Measurements from ENCODE around the gene HNRNPUL1. TPM values are rescaled to one million over a fixed set of nuclear protein-coding genes. Genes with fewer than 3 reads are reported as not detected.

HNRNPUL1 gene
- polyA plus RNA-seq, 1 donor (not counting 4 experiments of a cell fraction or from before 2014, with no cell fraction given): 48.3 TPM

DNA sequence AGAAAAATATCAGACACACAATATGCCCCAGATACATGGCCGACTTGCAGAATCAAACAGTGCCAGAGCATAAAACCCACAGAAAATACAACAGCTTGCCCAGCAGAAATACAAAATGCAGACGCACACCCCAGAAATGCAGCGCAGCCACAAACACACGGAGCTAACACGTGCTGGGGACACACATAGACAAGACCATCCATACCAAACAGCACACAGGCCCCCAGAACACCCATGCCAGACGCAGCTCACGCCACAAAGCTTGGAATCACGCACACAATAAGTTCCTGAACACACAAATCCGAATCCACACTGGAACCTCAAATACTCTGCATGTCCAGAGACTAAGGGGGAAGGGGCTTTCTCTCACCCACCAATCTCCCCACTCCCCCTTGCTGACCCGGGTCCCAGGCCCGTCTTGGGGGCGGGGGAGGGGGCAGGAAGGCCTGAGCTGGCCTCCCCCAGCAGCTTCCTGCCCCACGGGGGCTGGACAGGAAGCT is 63.0 kb downstream of the HNRNPUL1 start:
- Histone ChIP-seq H3K4me1 (ENCODE audit: control insufficient read depth, extremely low read depth, insufficient read depth, low read length) (peaks cover 27% of the 10 kb centered on the region), H2AFZ (ENCODE audit: control insufficient read depth, low read length) (no peak overlapping the region), H3K9me3 (ENCODE audit: control insufficient read depth, low read depth, low read length) (no peaks in the 10 kb centered on the region), H3K27ac (ENCODE audit: control insufficient read depth, insufficient read depth, low read length) (peak overlapping the region; percentile 63), H3K4me3 (ENCODE audit: control insufficient read depth in 2 of 3, extremely low read depth in 1 of 3, insufficient read depth in 2 of 3, low read depth in 1 of 3, low read length in 3 of 3) (peak overlapping the region in 2 of 3 experiments; percentile 13 to 56), H3K79me2 (ENCODE audit: control insufficient read depth, insufficient read depth, low read length) (peaks cover 2% of the 10 kb centered on the region), H3K4me2 (ENCODE audit: control insufficient read depth, extremely low read depth, insufficient read depth, low read depth, low read length) (peak overlapping the region; percentile 72), H3K9me1 (ENCODE audit: control insufficient read depth, extremely low read depth, insufficient read depth, low read length) (no peaks in the 10 kb centered on the region), H3K36me3 (ENCODE audit: control insufficient read depth in 2 of 2, extremely low read depth in 1 of 2, insufficient read depth in 2 of 2, low read length in 2 of 2) (peaks cover 10 to 16% of the 10 kb centered on the region in 2 experiments), H3K9ac (ENCODE audit: control insufficient read depth, extremely low read depth, insufficient read depth, low read length) (peak overlapping the region; percentile 74), H3K27me3 (ENCODE audit: control insufficient read depth, extremely low read depth, insufficient read depth, low read length) (no peaks in the 10 kb centered on the region), H4K20me1 (ENCODE audit: control insufficient read depth, extremely low read depth, insufficient read depth, low read length) (peaks cover 6% of the 10 kb centered on the region)
- DNase-seq (ENCODE audit: low read depth, low spot score) (no peak), FAIRE-seq (peak; percentile 46)
- TF ChIP-seq, protein P1, sequence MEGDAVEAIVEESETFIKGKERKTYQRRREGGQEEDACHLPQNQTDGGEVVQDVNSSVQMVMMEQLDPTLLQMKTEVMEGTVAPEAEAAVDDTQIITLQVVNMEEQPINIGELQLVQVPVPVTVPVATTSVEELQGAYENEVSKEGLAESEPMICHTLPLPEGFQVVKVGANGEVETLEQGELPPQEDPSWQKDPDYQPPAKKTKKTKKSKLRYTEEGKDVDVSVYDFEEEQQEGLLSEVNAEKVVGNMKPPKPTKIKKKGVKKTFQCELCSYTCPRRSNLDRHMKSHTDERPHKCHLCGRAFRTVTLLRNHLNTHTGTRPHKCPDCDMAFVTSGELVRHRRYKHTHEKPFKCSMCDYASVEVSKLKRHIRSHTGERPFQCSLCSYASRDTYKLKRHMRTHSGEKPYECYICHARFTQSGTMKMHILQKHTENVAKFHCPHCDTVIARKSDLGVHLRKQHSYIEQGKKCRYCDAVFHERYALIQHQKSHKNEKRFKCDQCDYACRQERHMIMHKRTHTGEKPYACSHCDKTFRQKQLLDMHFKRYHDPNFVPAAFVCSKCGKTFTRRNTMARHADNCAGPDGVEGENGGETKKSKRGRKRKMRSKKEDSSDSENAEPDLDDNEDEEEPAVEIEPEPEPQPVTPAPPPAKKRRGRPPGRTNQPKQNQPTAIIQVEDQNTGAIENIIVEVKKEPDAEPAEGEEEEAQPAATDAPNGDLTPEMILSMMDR (optimal IDR thresholded peaks at IDR 0.05 in 1 of 3, IDR thresholded peaks at IDR 0.05 in 1 of 3, conservative IDR thresholded peaks at IDR 0.05 in 1 of 3; ENCODE audit: extremely low read depth in 1 of 3, insufficient read depth in 2 of 3, low read length in 3 of 3): no peak
- TF ChIP-seq EZH2 (IDR thresholded peaks at IDR 0.05; ENCODE audit: low read length): no peak
- dilution Hi-C loops (cut with MboI; ENCODE audit: extremely low pct_ligation_motif_present, low sequenced_read_pairs): no loop called here

DNA sequence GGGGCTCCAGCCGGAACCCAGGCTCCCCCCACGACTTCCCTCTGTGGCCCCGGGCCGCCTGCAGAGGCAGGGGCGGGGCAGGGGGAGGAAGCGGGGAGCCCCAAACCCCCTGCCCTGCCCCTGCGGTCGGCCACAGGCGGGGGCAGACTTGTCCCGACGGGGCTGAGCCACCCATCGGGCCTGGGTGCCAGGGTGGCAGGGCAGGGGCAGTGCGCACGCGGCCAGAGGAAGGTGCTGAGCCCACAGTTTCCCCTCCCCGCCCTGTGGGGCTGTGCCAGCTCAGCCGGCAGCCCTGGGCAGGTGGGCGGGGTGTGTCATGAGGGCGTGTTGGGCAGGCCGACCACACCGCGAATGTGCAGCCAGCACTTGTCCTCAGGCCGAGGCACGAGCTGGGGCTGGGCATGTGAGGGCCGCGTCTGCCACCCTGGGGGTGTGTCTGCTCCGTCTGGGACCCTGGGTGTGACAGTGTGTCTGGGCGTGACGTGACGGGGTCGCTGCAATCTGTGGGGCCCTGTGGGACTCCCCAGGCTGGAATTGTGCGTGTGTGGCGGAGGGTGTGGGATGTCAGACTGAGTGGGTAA is 63.5 kb downstream of the HNRNPUL1 start:
- H3K36me3 ChIP-seq (ENCODE audit: control insufficient read depth in 2 of 2, extremely low read depth in 1 of 2, insufficient read depth in 2 of 2, low read length in 2 of 2): peaks cover 10 to 12% of the 10 kb centered on the region in 2 experiments
- H3K79me2 ChIP-seq (ENCODE audit: control insufficient read depth, insufficient read depth, low read length): peaks cover 2% of the 10 kb centered on the region
- H3K9me3 ChIP-seq (ENCODE audit: control insufficient read depth, low read depth, low read length): no peaks in the 10 kb centered on the region
- peak overlapping the region; percentile 72 for H3K27ac ChIP-seq (ENCODE audit: control insufficient read depth, insufficient read depth, low read length)
- H3K4me1 ChIP-seq (ENCODE audit: control insufficient read depth, extremely low read depth, insufficient read depth, low read length): peaks cover 27% of the 10 kb centered on the region
- peaks cover 5% of the 10 kb centered on the region for H4K20me1 ChIP-seq (ENCODE audit: control insufficient read depth, extremely low read depth, insufficient read depth, low read length)
- H2AFZ ChIP-seq (ENCODE audit: control insufficient read depth, low read length): no peak overlapping the region
- H3K4me3 ChIP-seq (ENCODE audit: control insufficient read depth in 2 of 3, extremely low read depth in 1 of 3, insufficient read depth in 2 of 3, low read depth in 1 of 3, low read length in 3 of 3): peak overlapping the region in 1 of 3 experiments; percentile 13
- H3K9me1 ChIP-seq (ENCODE audit: control insufficient read depth, extremely low read depth, insufficient read depth, low read length): no peaks in the 10 kb centered on the region
- DNase-seq (ENCODE audit: low read depth, low spot score) (peak; percentile 61), FAIRE-seq (peak; percentile 62)
- dilution Hi-C loops (cut with MboI; ENCODE audit: extremely low pct_ligation_motif_present, low sequenced_read_pairs): no loop called here
- no peak for TF ChIP-seq EZH2 (IDR thresholded peaks at IDR 0.05; ENCODE audit: low read length)
- TF ChIP-seq, protein P1 (optimal IDR thresholded peaks at IDR 0.05 in 1 of 3, IDR thresholded peaks at IDR 0.05 in 1 of 3, conservative IDR thresholded peaks at IDR 0.05 in 1 of 3; ENCODE audit: extremely low read depth in 1 of 3, insufficient read depth in 2 of 3, low read length in 3 of 3): peak in 1 of 3 experiments; percentile 0
- H3K27me3 ChIP-seq (ENCODE audit: control insufficient read depth, extremely low read depth, insufficient read depth, low read length): no peaks in the 10 kb centered on the region
- H3K4me2 ChIP-seq (ENCODE audit: control insufficient read depth, extremely low read depth, insufficient read depth, low read depth, low read length): peak overlapping the region; percentile 72
- peak overlapping the region; percentile 74 for H3K9ac ChIP-seq (ENCODE audit: control insufficient read depth, extremely low read depth, insufficient read depth, low read length)
